ENCODE measurements around the gene HSPB8.

The HSPB8 gene

DNA sequence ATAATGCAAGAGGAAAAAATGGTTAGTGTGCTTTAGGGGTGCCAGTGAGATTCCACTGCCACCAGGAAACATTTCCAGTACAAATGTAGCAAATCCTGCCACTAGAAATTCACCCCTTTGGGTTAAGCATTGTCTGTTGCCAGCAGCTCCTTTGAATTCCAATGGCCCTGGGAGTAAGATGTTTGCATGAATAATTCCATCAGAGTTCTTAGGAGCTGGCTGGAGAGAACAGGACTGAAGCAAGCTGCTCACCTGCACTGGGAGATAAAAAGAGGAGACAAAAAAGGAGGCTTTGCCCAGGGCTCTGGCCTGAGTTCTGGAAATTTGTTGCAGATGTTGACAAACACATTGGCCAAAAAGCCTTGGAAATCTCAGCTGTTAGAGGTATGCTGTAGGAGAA lies 57.6 kb downstream of the HSPB8 start:
- TF ChIP-seq, protein P1, sequence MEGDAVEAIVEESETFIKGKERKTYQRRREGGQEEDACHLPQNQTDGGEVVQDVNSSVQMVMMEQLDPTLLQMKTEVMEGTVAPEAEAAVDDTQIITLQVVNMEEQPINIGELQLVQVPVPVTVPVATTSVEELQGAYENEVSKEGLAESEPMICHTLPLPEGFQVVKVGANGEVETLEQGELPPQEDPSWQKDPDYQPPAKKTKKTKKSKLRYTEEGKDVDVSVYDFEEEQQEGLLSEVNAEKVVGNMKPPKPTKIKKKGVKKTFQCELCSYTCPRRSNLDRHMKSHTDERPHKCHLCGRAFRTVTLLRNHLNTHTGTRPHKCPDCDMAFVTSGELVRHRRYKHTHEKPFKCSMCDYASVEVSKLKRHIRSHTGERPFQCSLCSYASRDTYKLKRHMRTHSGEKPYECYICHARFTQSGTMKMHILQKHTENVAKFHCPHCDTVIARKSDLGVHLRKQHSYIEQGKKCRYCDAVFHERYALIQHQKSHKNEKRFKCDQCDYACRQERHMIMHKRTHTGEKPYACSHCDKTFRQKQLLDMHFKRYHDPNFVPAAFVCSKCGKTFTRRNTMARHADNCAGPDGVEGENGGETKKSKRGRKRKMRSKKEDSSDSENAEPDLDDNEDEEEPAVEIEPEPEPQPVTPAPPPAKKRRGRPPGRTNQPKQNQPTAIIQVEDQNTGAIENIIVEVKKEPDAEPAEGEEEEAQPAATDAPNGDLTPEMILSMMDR (IDR thresholded peaks at IDR 0.05) = no peak
- H3K36me3 ChIP-seq = no peaks in the 10 kb centered on the region
- peaks cover 0 to 5% (median 0%) of the 10 kb centered on the region in 3 donors for H3K9me3 ChIP-seq
- DNase-seq = no peak
- H3K27ac ChIP-seq = no peak overlapping the region
- H3K4me1 ChIP-seq = peaks cover 0 to 12% (median 5%) of the 10 kb centered on the region in 4 donors
- no peak overlapping the region for H3K4me3 ChIP-seq
- H3K27me3 ChIP-seq = peaks cover 0 to 5% of the 10 kb centered on the region in 2 donors
- intact Hi-C loops (cut with DNase I; ENCODE audit: low total_unique reads) = no loop called here

DNA sequence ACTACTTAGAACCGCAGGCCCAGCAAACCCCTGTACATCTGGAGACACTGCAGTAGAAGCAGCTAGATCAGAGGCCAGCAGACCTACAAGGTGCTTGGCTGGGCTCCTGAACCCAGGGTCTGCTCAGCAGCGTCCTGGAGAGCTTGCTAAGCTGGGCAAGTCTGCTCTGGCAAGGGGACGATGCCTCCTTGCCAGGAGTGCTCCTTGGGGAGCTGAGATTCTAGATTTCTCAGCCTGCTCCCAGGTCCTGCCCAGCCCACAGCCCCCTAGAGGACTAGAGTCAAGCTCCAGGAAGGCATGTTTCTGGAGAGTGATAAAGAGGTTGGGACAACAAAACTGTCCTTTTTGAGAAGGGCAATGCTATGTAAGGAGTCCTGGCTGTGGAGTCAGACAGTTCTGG lies 60.3 kb downstream of the HSPB8 start:
- DNase-seq = no peak
- Histone ChIP-seq H3K4me3 (no peak overlapping the region), H3K36me3 (no peaks in the 10 kb centered on the region), H3K9me3 (peaks cover 0 to 5% (median 0%) of the 10 kb centered on the region in 3 donors), H3K4me1 (peaks cover 0 to 12% (median 5%) of the 10 kb centered on the region in 4 donors), H3K27me3 (no peaks in the 10 kb centered on the region), H3K27ac (no peak overlapping the region)
- TF ChIP-seq, protein P1 (IDR thresholded peaks at IDR 0.05) = no peak
- intact Hi-C loops (cut with DNase I; ENCODE audit: low total_unique reads) = no loop called here

DNA sequence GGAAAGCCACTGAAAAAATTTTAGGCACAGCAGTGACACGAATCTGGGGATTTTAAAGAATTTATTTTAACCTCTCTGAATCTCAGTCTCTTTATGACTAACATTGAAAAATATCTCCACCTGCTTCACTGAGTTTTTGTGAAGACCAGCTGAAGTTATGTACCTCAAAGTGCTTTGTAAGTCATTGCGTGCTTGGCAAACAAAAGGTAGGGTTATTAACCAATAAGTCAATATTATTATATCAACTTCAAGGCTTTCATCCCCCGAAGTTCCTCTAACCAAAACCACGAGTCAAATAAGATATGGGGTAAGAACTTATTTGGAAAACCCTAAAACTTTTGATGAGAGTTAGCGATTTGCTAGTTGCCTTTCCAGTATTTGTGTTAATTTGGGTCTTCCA lies 62.3 kb downstream of the HSPB8 start:
- H3K4me1 ChIP-seq = peaks cover 0 to 22% (median 7%) of the 10 kb centered on the region in 4 donors
- H3K9me3 ChIP-seq = peaks cover 0 to 5% (median 0%) of the 10 kb centered on the region in 3 donors
- TF ChIP-seq, protein P1 (IDR thresholded peaks at IDR 0.05) = no peak
- no peak for DNase-seq
- no peak overlapping the region for H3K4me3 ChIP-seq
- H3K27me3 ChIP-seq = no peaks in the 10 kb centered on the region
- intact Hi-C loops (cut with DNase I; ENCODE audit: low total_unique reads) = no loop called here
- no peak overlapping the region for H3K27ac ChIP-seq
- no peaks in the 10 kb centered on the region for H3K36me3 ChIP-seq

DNA sequence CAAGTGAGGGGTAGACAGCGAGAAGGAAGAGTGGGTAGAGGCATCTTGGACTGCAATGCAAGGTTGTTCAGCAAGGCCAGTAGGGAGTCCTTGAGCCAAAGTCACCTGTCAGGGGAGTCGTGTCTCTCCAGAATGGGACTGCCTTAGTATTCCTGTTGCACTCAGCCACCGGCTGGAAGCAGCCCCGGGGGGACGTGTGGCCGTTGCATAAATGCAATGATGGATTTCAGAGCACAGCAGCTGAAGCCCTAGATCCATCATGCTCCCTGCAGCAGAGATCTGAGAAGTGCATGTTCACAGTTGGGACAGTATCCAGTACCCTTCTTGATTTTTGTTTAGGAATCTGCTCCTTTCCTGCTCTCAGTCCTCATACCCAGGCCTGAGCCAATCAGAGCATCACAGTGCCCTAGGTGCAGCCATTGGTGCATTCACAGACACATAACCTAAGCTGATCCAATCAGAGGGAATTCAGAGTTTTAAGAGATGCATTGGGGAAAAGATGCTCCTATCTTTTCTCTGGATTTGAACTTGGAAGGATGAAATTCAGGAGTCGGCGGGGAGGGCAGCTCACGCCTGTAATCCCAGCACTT lies 62.9 kb downstream of the HSPB8 start:
- Histone ChIP-seq H3K27ac (no peak overlapping the region), H3K4me1 (peaks cover 0 to 28% (median 11%) of the 10 kb centered on the region in 4 donors)
- TF ChIP-seq, protein P1 (IDR thresholded peaks at IDR 0.05) = no peak

More for the DNA sequence above, 62.9 kb downstream of the HSPB8 start:
- no peak for DNase-seq
- H3K9me3 ChIP-seq = peaks cover 0 to 5% (median 0%) of the 10 kb centered on the region in 3 donors
- intact Hi-C loops (cut with DNase I; ENCODE audit: low total_unique reads) = no loop called here
- H3K27me3 ChIP-seq = no peaks in the 10 kb centered on the region
- H3K4me3 ChIP-seq = no peak overlapping the region
- H3K36me3 ChIP-seq = no peaks in the 10 kb centered on the region

Measured in tibial artery (tissue), 4 donors.